GM21723 (cell line): Measurements from ENCODE around the gene CLDN9.

Experiments
- ATAC-seq: cut with Tn5 transposase; IDR thresholded peaks from one replicate; pipeline ENCODE4 v1.9.1; 2021; ENCODE audit warnings: mild to moderate bottlenecking, moderate library complexity; ENCODE audit not compliant: unreplicated experiment

The CLDN9 gene, protein sequence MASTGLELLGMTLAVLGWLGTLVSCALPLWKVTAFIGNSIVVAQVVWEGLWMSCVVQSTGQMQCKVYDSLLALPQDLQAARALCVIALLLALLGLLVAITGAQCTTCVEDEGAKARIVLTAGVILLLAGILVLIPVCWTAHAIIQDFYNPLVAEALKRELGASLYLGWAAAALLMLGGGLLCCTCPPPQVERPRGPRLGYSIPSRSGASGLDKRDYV

DNA sequence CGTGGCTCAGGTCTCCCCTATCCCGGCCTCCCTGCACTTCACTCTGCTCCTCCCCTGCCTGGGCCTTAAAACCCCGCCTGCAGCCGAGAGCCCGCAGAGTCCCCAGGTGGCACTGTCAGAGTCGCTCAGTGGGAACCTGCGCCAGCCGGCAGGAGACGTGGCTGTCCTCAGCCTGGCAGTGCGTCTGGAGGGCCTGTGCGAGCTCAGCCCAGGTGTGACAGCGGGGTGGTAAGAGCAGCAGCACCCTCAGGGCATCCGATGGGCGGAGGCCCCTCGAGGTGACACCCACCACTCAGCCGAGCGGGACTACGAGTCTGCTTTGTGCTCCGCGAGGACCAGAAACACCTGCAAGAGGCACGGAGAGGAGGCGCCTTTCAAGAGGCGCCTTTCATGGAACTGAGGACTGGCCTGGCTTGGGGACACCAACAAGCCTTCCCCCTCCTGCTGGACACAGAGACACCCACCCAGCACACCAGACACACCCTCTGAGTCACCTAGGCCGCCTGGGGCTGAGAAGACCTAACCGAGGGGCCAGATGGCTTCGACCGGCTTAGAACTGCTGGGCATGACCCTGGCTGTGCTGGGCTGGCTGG is at the start of gene CLDN9:
Gene CLDN9 (plus strand): TSS at position 96 of the 593 bp plus-strand sequence. CDS start 440 bp downstream, at position 536.
- ATAC-seq: no peak

DNA sequence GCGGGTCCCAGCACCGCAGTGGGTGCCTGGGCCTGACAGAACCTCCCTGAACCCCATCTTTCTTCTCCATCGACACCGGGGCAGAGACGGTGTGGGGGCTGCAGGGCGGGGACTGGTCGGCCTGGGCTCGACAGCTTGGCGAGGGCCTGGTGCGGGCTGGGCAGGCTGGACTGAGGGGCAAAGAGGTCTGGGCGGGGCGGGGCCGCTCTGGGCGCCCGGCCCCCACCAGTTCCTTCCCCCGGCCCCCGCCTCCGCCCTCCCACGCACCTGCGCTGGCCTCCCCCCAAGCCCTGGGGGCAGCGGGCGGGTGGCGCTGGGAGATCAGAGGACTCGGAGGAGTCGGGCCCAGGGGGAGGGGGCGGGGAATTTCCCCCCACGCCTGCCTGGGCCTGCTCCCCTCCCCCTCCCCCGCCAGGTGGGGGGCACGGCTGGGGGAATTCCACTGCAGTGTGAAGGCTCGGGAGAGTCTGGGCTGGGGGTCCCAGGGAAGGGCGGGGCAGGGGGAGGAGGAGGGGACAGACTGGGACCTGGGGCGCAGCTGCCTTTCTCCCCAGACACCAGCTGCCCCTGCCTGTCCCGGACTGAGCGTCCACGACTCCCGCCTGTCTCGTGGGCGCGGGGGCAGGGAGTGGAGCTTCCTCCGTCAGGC is 49.5 kb upstream of the CLDN9 start:
- ATAC-seq: no peak

DNA sequence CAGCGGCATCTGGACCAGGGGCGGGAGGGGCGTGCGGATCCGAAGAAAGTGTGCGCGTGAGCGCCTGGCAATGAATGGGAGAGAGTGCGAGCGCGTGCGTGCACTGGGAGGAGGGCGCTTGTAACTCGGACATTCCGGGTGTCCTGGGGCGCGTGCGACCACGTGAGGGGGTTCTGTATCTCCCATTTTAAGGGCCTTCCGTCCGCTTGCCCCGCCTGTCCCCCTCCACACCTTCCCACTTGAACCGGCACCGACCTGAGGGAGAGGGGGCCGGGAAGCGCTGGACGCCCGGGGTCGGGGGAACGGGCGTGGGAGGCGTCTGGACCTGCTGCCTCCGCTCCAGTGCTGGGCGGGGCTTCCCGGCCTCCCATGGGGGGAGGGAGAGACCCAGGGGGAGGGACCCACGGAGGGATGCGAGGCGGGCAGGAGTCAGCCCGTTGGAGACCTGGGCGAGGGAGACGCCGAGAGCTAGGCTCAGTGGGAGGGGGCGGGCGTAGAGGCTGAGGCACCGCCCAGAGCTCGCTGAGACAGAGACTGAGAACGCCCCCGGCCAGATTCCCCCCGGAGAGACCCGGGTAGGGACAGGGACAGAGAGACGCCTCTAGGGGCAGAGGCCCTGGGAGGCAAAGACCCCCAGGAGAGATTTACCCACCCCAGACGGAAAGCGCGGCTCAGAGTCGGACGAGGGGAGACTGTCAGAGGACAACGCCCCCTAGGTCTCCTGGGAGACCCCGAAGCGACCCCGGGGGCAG is 48.8 kb upstream of the CLDN9 start, which contains the start of gene KREMEN2:
Gene KREMEN2 (plus strand): TSS at position 553 of the 752 bp plus-strand sequence. CDS start 246 bp downstream, outside the sequence.
- ATAC-seq: no peak

GRCh38 chr16:2964475-2965336 is 48.0 kb upstream of the CLDN9 start:
- ATAC-seq: no peak

DNA sequence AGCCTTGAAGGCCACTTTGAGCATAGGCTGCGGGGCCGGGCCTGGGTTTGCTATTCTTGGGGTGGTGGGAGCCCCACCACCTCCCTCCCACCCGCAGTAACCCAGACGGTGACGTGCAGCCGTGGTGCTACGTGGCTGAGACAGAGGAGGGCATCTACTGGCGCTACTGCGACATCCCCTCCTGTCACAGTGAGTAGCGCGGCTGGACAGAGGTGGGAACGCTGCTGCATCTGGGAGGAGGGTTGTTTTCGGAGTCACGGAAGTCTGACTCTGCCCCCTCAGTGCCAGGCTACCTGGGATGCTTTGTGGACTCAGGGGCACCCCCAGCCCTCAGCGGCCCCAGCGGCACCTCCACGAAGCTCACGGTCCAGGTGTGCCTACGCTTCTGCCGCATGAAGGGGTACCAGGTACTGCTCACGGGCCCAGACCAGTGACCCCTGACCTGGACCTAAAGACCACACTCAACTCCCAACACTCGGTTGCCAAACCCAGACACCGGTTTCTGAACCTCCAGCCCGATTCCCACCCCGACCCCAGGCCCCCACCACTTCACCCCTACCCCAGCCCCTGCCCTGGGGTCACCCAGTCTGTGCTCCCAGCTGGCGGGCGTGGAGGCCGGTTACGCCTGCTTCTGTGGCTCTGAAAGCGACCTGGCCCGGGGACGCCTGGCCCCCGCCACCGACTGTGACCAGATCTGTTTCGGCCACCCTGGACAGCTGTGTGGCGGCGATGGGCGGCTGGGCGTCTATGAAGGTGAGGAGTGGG is 46.5 kb upstream of the CLDN9 start:
- no peak for ATAC-seq

GRCh38 chr16:2966808-2967191 is 45.9 kb upstream of the CLDN9 start:
- no peak for ATAC-seq

DNA sequence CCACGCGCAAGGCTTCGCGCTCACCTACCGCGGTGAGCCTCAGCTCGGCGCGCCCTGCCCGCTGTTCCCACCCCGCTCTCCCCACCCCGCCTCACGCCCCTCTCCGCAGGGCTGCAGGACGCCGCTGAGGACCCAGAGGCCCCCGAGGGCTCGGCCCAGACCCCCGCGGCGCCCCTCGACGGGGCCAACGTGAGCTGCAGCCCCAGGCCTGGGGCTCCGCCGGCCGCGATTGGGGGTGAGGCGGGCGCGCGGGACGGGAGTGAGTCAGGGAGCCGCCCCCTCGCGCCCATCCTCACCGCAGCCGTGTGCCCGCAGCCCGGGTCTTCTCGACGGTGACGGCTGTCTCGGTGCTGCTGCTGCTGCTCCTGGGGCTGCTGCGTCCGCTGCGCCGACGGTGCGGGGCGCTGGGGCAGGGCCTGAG is 45.5 kb upstream of the CLDN9 start:
- ATAC-seq: no peak

DNA sequence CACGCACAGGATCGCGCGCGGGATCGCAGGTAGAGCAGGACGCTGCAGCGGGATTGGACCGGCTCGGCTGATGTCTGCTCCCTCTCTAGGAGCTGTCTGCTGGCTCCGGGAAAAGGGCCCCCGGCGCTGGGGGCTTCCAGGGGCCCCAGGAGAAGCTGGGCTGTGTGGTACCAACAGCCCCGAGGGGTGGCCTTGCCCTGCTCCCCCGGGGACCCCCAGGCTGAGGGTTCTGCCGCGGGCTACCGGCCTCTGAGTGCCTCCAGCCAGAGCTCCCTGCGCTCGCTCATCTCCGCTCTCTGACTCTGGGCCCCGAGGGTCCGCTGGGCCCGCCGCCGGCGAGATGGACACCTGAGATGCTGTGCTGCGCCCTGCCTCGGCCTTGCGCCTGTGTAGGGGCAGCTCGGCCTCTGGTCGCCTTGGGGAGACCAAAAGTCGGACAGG is 45.0 kb upstream of the CLDN9 start:
- no peak for ATAC-seq

DNA sequence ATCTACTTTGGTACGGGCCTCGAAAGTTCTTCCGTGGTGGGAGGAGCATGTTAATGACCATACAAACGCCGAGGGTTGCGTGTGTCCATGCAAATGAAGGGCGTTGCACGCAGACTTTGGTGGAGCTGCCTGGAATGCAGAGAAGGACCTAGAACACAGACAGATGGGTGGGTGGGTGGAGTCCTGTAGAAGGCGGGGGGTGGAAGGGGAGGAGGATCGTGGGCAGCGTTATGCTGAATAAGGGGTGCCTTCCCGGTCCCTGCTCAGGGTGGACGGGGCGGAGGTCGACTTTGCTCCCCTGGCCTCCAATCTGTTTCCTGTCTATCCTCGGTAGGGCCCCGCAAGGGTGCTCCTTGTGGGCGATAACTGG is 44.4 kb upstream of the CLDN9 start:
- ATAC-seq: no peak

DNA sequence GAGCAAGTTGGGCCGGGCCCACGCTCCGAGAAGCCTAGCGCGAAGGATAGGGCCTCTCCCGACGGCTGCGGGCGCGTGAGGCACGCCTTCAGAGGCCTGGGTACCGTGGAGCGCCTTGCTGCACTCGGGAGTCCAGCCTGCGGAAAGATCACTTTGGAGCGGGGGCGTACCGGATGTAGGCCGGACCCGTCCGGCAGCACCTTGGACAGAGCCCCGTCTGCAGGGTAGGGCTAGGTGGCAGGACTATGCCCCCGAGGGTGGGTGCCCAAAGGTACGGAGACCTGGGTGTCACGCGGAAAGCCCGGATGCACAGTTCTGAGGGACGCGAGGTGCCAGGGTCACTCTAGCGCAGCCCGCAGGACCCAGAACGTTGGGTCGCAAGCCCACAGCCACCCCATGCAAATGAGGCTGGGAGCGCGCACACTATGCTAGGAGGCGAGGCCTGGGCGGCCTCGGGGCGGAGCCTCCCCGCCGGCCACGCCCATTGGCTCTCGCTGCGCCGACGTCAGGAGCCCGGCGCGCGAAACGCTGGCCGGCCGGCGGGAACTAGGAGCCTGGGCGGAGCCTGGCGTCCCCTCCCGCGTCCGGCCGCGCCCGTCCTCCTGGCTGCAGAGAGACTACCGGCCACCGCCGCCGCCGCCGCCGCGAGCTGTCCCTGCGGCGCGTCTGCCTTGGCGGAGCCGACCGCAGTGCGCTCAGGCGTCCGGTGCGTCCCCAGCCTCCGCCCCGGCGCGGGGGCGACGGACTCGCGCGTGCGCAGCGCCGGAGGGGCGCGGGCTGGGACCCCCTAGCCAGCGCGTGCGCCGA is 43.8 kb upstream of the CLDN9 start, which contains the start of gene PAQR4:
Gene PAQR4 (plus strand): TSS at position 611 of the 807 bp plus-strand sequence. CDS start 327 bp downstream, outside the sequence.
- ATAC-seq: peak; percentile 67

DNA sequence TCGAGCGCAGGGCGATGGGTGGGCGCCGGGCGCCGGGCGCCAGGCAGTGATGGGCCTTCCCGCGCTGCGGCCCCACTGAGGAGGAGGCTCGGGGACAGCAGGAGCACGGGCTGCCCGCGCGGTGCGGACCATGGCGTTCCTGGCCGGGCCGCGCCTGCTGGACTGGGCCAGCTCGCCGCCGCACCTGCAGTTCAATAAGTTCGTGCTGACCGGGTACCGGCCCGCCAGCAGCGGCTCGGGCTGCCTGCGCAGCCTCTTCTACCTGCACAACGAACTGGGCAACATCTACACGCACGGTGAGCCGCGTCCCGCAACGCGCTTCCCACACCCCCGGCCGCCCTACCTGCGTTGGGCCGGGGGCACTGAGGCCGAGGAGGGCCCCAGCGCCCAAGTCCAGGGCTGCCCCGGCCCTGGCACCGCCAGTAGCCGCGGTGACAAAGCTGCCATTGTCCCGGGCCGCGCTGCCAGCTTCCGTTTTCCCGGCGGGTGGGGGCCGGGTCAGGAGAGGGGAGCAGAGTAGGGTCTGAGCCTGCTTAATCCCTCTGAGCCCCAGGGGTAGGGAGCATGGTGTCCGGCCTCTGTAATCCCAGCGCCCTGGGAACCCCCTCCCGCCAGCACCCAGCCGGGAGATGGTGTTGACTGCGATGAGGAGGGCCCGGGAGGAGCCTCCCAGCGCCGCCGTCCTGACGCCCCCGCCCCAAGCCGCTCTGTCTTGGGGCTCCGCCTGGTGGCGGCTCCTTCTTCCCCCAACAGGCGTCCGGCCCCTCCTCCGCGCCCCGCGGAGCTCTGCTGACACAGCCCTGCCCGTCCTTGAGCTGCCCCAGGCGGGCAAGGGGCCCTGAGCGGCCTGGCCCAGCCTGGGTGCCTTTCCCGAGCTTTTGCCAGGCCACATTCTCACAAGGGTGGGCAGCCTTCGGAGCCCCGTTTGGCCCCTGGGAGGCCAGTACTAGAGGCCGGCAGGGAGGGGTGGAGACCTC is 42.9 kb upstream of the CLDN9 start:
- ATAC-seq: peak; percentile 6

DNA sequence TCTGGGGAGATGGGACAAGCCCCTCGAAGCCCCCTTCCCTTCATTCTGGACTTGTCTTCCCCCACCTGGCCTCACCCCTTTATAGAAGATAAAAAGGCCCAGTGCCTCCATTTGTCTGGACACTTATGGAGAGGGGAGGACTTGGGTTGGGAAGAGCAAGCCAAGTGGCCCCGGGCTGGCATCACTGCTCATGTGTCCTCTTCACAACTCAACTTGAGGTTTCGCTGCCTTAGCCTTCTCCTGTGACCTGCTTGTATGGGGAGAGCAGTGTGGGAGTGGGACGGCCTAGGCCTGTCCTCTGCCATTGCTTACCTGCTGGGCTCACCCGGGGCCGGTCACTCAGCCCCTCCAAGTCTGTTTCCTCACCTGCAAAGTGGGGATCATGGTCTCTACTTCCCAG is 42.2 kb upstream of the CLDN9 start:
- ATAC-seq: no peak

GRCh38 chr16:2971134-2971984 is 41.4 kb upstream of the CLDN9 start:
- ATAC-seq: no peak

GRCh38 chr16:2971985-2972784 is 40.5 kb upstream of the CLDN9 start:
- ATAC-seq: no peak

- no peak for ATAC-seq
Measured at GRCh38 chr16:2973093-2973492, 39.6 kb upstream of the CLDN9 start.
